GM21786 (cell line): ENCODE results near the gene RGS12.

Source experiments
- ATAC-seq: cut with Tn5 transposase; IDR thresholded peaks from one replicate; pipeline ENCODE4 v1.9.1; 2021; ENCODE audit not compliant: unreplicated experiment

Gene RGS12

DNA sequence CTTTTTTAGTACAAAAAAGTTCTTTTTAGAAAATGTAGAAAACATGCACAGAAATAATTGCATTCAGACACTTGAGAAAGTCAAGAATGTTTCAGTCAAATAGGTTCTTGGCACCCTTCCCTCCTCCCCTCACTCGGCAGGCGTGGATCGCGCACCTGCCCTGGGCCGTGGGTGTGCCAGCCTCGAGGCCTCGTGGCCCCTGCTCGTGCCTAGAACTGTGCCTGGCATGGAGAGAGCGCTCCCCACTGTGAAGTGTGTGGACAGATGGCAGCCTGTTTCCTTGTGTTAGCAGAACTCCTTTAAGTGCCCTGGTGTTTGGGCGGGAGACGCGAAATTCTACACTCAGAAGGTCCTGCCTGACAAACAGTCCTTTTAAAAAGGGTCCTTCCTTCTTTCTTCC is 14.7 kb downstream of the RGS12 start:
- no peak for ATAC-seq

DNA sequence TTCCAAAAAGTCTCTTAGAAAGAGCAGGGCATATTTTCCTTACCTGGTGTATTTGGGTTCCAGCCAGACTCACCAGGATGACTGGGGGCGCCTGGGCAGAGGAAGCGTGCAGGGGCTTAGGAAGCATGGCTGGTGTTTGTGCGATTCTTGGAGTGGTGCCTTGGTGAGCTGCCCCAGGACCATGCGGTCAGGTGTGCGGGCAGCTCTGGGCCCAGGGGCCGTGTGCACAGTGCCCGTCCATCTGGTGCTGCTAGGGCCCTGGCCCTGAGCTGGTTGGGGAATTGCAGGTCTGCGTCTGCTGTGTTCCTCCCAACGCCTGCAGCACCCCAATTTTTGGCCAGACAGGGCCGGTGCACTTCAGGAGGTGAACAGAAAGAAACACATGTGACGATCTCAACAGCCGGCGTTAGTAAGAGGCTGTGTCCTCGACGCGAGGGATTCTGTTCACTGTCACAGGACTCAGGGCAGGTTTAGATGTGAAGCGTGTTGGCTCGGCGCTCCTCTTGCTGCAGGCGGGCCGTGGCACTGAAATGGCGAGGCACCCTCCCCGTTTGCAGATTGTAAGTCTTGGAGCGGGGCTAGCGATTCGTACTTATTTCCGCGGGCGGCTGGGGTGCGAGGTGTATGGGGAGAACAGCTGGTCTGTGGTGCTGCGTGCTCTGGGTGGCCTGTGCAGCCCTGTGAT is 15.2 kb downstream of the RGS12 start:
- no peak for ATAC-seq

DNA sequence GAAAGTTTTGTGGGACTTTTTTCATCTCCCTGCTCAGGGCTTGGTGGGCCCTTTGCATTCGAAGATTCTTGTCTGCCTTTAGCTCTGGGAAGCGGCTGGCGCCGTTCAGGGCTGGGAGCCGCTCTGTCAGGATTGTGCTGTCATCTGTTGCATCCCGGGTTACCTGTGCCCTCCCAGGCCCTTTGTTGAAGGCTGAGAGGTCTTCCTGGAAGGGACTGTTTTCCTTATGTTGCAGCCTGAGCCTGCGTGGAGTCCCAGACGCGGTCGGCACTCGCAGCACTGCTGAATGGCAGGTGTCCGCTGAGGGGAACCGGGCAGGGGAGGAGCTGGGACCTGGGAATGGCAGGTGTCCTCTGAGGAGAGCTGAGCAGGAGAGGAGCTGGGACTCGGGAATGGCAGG is 15.9 kb downstream of the RGS12 start:
- ATAC-seq: no peak

DNA sequence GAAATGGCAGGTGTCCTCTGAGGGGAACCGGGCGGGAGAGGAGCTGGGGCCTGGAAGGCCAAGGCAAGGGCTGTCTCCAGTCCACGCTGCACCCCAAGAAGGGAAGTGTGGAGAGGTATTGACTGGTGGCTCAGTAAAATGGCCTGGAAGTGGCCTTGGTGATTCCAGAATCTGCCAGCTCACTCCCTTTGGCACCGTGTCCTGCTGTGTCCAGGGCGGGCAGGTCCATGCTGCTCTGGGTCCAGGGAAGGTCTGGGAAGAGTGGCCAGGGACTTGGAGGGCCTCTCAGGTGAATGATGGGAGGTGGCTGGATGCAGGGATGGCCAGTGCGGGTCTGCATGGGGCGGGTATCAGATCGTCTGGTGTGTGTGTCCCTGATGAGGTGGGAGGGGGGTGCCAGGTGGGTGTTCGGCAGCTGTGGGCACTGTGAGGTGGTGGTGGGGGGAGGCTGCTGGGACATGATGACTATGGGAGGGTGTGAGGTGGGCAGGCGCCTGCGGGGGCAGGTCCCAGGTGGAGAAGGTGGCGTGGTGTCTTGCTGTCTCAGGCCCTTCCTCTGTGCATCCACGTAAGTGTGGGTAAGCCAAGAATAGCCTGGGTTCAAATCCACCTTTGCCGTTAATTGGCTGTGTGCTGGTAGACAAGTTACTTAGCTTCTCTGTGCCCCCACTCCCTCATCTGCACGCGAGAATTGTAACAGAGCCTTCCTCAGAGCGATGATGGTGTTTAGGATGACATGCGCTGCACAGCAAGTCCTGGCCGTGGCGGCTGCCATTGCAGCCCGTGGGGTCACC is 17.7 kb downstream of the RGS12 start:
- no peak for ATAC-seq

DNA sequence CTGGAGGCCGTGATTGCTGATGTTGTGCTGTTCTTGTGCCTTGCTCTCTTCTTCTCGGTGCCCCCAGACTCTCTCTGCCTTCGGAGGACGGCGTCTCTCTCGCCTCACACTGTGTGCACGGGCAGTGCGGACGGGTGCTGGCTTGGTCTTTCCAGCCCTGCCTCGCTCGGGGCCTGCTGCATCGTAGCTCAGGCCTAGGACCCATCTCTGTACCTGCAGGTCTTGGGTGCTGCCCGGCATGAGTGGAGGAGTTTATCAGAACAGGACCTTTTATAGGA is 18.2 kb downstream of the RGS12 start:
- ATAC-seq: no peak

DNA sequence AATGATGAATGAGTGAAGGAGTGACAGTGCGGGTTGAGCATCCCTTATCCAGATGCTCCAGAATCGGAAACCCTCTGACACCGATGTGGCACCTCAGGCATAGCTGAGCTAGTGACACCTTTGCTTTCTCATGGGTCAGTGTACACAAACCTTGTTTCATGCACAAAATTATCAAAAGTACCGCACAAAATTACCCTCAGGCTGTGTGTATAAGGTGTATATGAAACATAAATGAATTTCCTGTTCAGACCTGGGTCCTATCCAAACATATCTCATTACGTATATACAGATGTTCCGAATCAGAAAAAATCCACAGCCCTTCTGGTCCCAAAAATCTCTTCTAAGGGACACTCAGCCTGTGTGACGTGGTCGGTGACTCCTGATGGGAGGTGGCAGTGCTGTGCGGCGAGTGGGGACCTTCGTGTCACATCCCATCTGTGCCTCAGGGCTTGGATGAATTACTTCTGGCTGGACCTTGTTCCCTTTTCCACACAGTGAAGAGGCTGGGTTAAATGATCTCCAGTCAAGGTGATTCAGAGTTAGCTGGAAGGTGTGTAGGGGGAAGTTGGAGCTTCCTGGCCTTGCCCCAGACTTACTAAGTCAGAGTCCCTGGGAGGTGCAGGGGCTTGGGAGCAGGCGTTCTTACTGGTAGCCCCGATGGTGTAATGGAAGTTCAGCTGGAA is 18.8 kb downstream of the RGS12 start:
- ATAC-seq: no peak

DNA sequence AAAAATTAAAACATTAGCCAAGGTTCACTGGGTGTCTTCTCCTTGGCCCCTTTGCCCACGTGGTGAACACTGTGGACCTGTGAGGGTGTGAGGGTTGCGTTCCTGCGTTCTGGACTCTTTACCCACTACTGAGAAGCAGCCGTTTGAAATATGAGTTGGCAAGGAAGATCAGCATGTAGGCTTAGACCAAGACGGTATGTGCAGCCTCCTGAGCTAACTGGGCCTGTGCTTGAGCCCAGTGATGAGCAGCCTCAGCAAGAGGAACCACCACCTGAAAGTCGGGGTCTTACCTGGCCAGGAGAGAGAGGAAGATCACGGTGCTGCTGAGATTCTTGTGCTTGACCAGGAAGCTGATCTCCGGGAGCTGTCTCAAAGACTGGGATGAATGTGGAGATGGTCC is 19.5 kb downstream of the RGS12 start:
- no peak for ATAC-seq

DNA sequence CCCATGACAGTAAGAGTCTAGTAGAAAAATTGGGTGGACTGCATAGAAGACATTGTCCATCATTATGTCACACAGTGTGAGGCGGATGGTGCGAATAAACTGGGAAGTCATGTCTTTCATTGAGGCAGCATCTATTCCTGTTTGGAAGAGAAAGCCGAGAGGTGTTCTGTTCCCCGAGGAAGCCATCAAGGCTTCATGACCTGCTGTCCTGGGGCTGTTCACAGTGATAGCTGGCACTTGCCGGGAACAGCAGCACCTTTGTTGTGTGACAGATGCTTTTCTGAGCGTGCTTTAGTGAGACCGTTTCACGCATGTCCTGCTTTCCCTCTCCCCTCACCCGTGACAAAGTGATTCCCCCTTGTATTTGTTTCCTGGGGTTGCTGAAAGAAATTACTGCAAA is 20.3 kb downstream of the RGS12 start:
- no peak for ATAC-seq

DNA sequence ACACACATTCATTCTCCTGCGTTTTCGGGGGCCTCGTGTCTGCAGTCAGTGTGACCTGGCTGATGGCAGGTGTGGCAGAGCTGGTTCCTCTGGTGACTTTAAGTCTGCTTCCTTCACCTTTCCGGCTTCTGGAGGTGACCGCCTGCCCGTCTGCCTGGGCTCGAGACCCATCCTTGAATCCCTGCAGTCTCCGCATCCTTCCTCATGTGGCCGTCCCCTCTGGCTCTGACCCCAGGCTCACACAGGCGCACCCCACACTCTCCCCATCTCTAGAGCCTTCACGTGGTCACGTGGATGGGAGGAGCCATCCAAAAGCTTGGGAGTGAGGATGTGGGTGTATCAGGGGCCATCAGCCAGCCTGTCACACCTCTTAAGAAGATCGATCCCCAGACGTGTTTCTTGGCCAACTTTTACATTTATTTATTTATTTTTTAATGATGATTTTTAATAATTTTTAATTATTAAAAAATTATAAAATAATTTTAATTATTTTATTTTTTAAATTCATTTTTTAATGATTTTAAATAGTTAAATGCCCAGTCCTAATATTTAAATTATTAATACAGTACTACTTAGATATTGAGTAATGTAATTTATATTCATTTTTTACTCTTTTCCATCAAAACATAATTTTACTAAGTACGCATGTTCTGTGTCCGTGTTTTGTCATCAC is 20.9 kb downstream of the RGS12 start:
- ATAC-seq: no peak

DNA sequence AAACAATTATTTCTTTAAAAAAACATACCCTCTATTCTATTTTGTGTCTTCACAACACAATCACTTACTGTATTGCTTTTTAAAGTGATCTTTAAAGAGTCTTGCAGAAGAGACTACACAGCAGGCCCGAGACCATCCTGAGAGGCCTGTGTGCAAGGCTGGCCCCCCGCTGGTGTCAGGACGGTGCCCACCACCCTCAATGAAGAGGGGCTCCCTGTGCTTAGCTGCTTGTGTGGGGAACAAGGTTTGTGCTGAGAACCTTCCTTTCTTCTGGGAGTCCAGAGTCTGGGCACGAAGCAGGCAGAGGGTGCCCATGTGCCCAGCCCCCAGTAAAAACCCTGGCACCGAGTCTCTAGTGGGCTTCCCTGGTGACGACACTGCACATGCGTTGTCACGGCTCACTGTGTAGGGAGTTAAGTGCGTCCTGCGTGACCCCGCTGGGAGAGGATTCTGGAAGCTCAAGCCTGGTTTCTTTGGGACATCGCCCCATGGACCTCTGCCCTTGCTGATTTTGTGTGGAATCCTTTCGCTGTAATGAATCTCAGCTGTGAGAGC is 22.0 kb downstream of the RGS12 start:
- no peak for ATAC-seq

DNA sequence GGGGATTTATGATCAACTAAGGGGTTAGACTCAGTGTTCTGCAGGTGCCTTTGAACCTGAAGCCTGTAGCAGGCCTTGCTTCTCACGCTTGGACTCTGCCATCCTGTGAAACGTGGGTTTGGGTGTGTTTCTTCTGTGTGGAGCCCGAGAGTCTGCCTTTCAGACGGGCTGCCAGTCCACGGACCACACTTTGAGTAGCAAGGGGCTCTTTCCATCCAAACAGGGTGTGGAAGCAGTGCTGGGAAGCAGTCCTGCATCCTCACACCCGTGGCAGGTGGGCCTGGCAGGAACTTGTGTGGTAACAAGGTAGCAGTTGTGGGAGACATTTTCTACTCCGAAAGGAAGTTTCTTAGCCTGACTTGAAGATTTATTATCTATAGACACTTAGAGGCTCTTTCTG is 22.7 kb downstream of the RGS12 start:
- no peak for ATAC-seq

DNA sequence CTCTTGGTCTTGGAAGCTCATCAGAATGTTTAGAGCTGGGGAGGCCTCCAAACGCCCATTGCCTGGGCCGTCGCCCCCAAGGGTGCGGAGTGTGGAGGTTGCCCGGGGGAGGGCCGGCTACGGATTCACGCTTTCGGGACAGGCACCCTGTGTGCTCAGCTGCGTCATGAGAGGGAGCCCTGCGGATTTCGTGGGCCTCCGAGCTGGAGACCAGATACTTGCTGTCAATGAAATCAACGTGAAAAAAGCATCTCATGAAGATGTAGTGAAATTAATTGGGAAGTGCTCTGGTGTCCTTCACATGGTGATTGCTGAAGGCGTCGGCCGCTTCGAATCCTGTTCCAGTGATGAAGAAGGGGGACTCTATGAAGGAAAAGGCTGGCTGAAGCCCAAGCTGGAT is 23.3 kb downstream of the RGS12 start:
- ATAC-seq: no peak

DNA sequence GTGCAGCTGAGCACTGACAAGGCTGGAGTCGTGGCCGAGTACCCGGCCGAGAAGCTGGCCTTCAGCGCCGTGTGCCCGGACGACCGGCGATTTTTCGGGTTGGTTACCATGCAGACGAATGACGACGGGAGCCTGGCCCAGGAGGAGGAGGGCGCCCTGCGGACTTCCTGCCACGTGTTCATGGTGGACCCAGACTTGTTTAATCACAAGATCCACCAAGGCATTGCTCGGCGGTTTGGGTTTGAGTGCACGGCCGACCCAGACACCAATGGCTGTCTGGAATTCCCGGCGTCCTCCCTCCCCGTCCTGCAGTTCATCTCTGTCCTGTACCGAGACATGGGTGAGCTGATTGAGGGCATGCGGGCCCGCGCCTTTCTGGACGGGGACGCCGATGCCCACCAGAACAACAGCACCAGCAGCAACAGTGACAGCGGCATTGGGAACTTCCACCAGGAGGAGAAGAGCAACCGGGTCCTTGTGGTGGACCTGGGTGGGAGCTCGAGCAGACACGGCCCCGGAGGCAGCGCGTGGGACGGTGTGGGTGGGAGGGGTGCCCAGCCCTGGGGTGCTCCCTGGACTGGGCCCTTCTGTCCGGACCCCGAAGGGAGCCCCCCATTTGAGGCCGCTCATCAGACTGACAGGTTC is 24.3 kb downstream of the RGS12 start:
- ATAC-seq: no peak

DNA sequence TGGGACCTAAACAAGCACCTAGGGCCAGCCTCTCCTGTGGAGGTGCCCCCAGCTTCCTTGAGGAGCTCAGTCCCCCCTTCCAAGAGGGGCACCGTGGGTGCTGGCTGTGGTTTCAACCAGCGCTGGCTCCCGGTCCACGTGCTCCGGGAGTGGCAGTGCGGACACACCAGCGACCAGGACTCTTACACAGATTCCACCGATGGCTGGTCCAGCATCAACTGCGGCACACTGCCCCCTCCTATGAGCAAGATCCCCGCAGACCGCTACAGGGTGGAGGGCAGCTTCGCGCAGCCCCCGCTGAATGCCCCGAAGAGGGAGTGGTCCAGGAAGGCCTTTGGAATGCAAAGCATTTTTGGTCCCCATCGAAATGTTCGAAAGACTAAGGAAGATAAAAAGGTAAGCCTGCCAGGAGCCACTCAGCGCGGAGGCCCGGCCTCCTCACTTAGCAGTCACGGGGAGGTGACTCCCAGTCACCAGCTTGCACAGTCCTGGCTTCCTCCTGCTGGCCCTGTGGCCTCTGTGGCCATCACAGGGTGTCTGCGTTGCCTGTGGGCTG is 24.9 kb downstream of the RGS12 start:
- no peak for ATAC-seq

DNA sequence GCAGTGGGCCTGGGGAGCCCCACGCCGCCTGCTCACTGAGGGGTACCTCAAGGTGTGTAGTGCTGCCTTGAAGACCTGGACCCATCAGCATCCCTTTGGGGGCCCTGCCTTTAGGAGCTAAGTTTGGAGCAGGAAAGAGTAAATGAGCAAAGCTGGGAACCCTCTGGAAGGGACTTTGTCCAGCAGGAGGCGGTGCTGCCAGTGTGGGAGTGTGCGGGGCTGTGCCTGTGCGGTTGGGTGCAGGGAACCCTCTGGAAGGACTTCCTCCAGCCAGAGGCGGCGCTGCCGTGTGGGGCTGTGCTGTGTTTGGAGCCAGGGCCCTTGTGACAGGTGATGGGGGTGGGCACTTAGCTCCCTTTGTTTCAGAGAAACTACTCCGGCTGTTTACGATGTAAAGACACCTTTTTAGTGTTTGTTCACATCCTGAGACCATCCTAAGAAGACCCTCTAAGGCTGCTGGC is 25.8 kb downstream of the RGS12 start:
- ATAC-seq: no peak

DNA sequence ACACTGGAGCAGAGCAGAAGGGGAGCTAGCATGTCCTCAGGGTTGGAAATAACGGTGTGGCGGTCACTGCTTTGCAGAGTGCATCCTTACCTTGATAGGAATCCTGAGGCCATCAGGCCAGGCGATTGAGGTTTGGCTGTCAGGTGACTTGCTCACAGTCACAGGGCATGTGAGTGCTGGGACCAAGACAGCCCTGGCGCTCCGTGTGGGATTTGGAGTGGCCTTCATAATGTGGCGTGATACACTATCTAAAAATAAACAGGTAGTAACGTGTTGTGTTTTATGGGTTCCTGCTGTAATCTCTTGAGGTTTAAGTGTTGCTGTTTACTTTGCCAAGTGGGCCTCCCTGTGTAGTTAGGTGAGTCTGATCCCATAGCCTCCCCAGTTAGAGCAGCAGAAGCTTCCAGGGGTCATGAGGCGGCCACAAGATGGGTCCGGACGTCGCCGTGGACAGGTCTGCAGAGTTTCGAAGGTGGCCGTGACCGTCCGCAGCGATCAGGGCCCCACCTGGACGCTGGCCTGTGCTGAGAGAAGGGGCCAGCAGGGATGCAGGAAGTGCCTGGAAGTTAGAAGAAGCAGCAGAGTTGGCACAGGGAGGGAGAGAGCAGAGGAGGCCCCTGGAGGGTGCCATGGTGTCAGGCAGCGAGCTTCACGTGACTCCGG is 27.7 kb downstream of the RGS12 start:
- ATAC-seq: no peak

DNA sequence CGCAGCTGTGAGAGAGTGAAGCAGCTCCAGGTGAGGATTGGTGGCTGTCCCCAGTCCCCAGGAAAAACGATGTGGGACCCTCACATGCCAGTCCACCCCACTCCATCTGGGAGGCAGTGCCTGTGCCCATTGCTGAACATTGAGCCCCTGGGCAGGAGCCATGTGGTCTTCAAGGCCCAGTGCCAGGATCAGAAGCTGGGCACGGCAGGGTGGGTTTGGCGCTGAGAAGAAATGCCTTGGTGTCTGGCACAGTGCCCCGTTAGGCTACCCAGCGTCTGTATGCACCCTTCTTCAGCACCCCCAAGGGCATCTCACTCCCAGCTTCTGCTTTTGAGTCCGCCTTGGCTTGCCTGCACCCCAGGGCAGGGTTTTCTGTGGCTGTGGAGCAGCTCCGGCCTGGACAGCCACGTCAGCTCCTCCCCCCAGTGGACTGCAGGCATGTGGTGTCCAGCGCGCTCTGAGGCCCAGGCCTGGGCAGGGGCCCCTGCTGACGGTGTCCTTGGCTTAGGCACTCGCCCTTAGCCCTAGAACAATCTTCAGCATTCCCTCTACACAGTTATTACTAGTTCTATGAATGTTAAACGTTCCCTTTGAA is 28.6 kb downstream of the RGS12 start:
- no peak for ATAC-seq

DNA sequence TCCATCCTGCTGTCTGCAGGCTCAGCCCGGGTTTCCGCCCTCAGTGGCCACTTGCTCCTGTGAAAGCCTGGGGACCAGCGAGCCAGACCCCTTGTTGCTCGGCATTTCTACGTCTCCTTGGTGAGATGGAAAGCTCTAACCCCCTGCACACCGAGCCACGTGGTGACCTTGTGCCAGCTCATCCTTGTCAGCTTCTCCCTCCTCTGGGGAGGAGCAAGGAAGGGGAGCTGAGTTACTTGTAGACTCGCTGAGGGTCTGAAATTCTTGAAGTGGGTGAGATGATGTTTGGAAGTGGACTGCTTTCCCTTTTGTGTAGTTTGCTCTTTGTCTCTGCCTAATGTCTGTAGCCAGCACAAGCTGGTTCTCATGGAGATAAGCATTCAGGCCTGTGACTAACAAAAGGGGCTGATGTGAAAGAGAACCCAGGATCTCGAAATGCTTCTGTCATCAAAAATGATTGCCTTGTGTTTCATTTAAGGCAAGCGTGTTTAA is 29.3 kb downstream of the RGS12 start:
- ATAC-seq: no peak

DNA sequence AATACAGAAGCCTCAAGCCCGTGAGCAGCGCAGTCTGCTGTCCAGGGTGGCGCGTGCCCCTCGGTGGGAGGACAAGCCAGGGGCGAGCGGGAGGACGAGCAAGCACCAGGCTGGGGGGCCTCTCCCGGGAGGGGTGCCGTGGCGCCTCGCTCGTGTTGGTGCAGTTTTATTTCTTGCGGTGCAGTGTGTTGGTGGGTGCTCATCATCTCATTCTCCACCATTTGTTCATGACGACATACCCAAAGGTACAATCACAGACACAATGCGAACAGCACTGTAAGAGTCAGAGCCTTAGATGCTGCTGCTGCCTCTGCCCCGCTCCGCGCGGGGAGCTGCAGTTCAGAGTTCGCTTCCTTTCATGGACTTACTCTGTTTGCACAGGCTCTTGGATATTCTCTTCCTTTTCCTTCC is 30.3 kb downstream of the RGS12 start:
- no peak for ATAC-seq
